HG02884 (cell line): ENCODE results near the gene LDLRAD4.
"Not testable (repeated sequence)": the region's sequence is repeated elsewhere in the genome, so short reads cannot be mapped to it uniquely, and the experiment has no call there.

Source experiments
- ATAC-seq: cut with Tn5 transposase; IDR thresholded peaks from one replicate; pipeline ENCODE4 v1.9.1; 2021; ENCODE audit warnings: mild to moderate bottlenecking, moderate library complexity; ENCODE audit not compliant: unreplicated experiment

The LDLRAD4 gene

GRCh38 chr18:13603304-13604019 is 384.9 kb downstream of the LDLRAD4 start:
- no peak for ATAC-seq

- no peak for ATAC-seq
Observed at GRCh38 chr18:13604786-13605185, 386.2 kb downstream of the LDLRAD4 start.

- no peak for ATAC-seq
Observed at GRCh38 chr18:13605477-13605876, 386.9 kb downstream of the LDLRAD4 start.

- no peak for ATAC-seq
Observed at GRCh38 chr18:13605901-13606300, 387.3 kb downstream of the LDLRAD4 start.

- ATAC-seq: no peak
Observed at GRCh38 chr18:13606604-13607254, 388.2 kb downstream of the LDLRAD4 start.

- not testable (repeated sequence) for ATAC-seq
Observed at GRCh38 chr18:13608024-13608562, 389.5 kb downstream of the LDLRAD4 start.

- no peak for ATAC-seq
Observed at GRCh38 chr18:13608791-13609532, 390.4 kb downstream of the LDLRAD4 start.

GRCh38 chr18:13610555-13611141 is 392.1 kb downstream of the LDLRAD4 start:
- ATAC-seq: no peak

GRCh38 chr18:13611142-13611600 is 392.6 kb downstream of the LDLRAD4 start:
- ATAC-seq: peak; percentile 21

- ATAC-seq: no peak
Observed at GRCh38 chr18:13611601-13612195, 393.1 kb downstream of the LDLRAD4 start.

GRCh38 chr18:13612196-13612997 is 393.8 kb downstream of the LDLRAD4 start:
- ATAC-seq: peak; percentile 49

GRCh38 chr18:13613099-13613498 is 394.5 kb downstream of the LDLRAD4 start:
- no peak for ATAC-seq

GRCh38 chr18:13613591-13614501 is 395.3 kb downstream of the LDLRAD4 start:
- peak; percentile 18 for ATAC-seq

- ATAC-seq: no peak
Observed at GRCh38 chr18:13614641-13615288, 396.2 kb downstream of the LDLRAD4 start.

- ATAC-seq: no peak
Observed at GRCh38 chr18:13615432-13615861, 396.9 kb downstream of the LDLRAD4 start.

- no peak for ATAC-seq
Observed at GRCh38 chr18:13616041-13616440, 397.5 kb downstream of the LDLRAD4 start.

GRCh38 chr18:13616525-13617035 is 398.0 kb downstream of the LDLRAD4 start:
- no peak for ATAC-seq
